GM19043 (cell line): Measurements from ENCODE around the gene FBXL17.

Experiments
- ATAC-seq: cut with Tn5 transposase; IDR thresholded peaks from one replicate; pipeline ENCODE4 v1.9.1; 2021; ENCODE audit warnings: low read depth; ENCODE audit not compliant: unreplicated experiment

Gene FBXL17

GRCh38 chr5:108375768-108376167 is 6.1 kb downstream of the FBXL17 start:
- no peak for ATAC-seq

- ATAC-seq = no peak
These were observed 8.5 kb downstream of the FBXL17 start for GRCh38 chr5:108373426-108373825.

- no peak for ATAC-seq
These were observed 9.5 kb downstream of the FBXL17 start for GRCh38 chr5:108372369-108372768.

GRCh38 chr5:108371263-108371662 is 10.6 kb downstream of the FBXL17 start:
- no peak for ATAC-seq

- ATAC-seq = no peak
These were observed 12.7 kb downstream of the FBXL17 start for GRCh38 chr5:108369167-108369566.

GRCh38 chr5:108367679-108368334 is 14.1 kb downstream of the FBXL17 start:
- ATAC-seq = no peak

GRCh38 chr5:108366500-108366899 is 15.4 kb downstream of the FBXL17 start:
- ATAC-seq = no peak

GRCh38 chr5:108361771-108362170 is 20.1 kb downstream of the FBXL17 start:
- no peak for ATAC-seq

GRCh38 chr5:108361239-108361638 is 20.7 kb downstream of the FBXL17 start:
- no peak for ATAC-seq

GRCh38 chr5:108360280-108360679 is 21.6 kb downstream of the FBXL17 start:
- ATAC-seq = no peak

GRCh38 chr5:108356286-108356685 is 25.6 kb downstream of the FBXL17 start:
- no peak for ATAC-seq

- no peak for ATAC-seq
These were observed 28.8 kb downstream of the FBXL17 start for GRCh38 chr5:108353087-108353486.

- peak; percentile 70 for ATAC-seq
These were observed 36.2 kb downstream of the FBXL17 start for GRCh38 chr5:108345541-108346171.

GRCh38 chr5:108344103-108344822 is 37.6 kb downstream of the FBXL17 start:
- no peak for ATAC-seq

- ATAC-seq = no peak
These were observed 40.0 kb downstream of the FBXL17 start for GRCh38 chr5:108341866-108342265.

- no peak for ATAC-seq
These were observed 41.8 kb downstream of the FBXL17 start for GRCh38 chr5:108340131-108340530.

GRCh38 chr5:108339220-108339619 is 42.7 kb downstream of the FBXL17 start:
- no peak for ATAC-seq

- no peak for ATAC-seq
These were observed 47.7 kb downstream of the FBXL17 start for GRCh38 chr5:108334225-108334624.

- ATAC-seq = no peak
These were observed 54.9 kb downstream of the FBXL17 start for GRCh38 chr5:108326982-108327381.

GRCh38 chr5:108324886-108325285 is 57.0 kb downstream of the FBXL17 start:
- ATAC-seq = no peak

GRCh38 chr5:108321341-108321740 is 60.6 kb downstream of the FBXL17 start:
- no peak for ATAC-seq

GRCh38 chr5:108320231-108320630 is 61.7 kb downstream of the FBXL17 start:
- ATAC-seq = no peak
